Keratinocyte (primary cell): ENCODE measurements around the gene CHST13. TPM values are rescaled to one million over a fixed set of nuclear protein-coding genes. Genes with fewer than 3 reads are reported as not detected.

Experiments
- DNase-seq: peaks from one replicate; pipeline ENCODE4 v3.0.0-alpha.2; 2011; ENCODE audit warnings: low read depth, missing footprints, low spot score
- FAIRE-seq: peaks from 2 replicates; lab custom pipeline; 2011; peaks lifted over from hg19 to GRCh38; lab: Jason Lieb, UNC
- H2AFZ ChIP-seq: 2 replicates; pipeline ENCODE4 v1.6.0; 2012; ENCODE audit warnings: low read length, control low read depth, inconsistent platforms; ENCODE audit not compliant: control insufficient read depth
- H3K27ac ChIP-seq: 2 replicates; pipeline ENCODE4 v1.5.1; 2011; ENCODE audit warnings: low read length; ENCODE audit not compliant: control insufficient read depth, insufficient read depth
- H3K27me3 ChIP-seq: 3 replicates; pipeline ENCODE4 v1.6.0; 2011; ENCODE audit warnings: low read length; ENCODE audit not compliant: control insufficient read depth, insufficient read depth; ENCODE audit errors: extremely low read depth
- H3K36me3 ChIP-seq, 2 experiments: 2 replicates in 1 of 2; 3 replicates in 1 of 2; pipeline ENCODE4 v1.5.1; 2011; ENCODE audit warnings: low read length in 2 of 2, mild to moderate bottlenecking in 1 of 2; ENCODE audit not compliant: control insufficient read depth in 2 of 2, insufficient read depth in 2 of 2; ENCODE audit errors: extremely low read depth in 1 of 2
- H3K4me1 ChIP-seq: 3 replicates; pipeline ENCODE4 v1.5.1; 2011; ENCODE audit warnings: low read length; ENCODE audit not compliant: control insufficient read depth, insufficient read depth; ENCODE audit errors: extremely low read depth
- H3K4me2 ChIP-seq: 3 replicates; pipeline ENCODE4 v1.6.0; 2011; ENCODE audit warnings: low read depth, low read length; ENCODE audit not compliant: control insufficient read depth, insufficient read depth; ENCODE audit errors: extremely low read depth
- H3K4me3 ChIP-seq, 3 experiments: fragments of 200-600 bp in 1 of 3; sonication (generic) in 1 of 3; 2 replicates in 2 of 3; 3 replicates in 1 of 3; pipeline ENCODE4 v1.5.1; 2011 to 2016; ENCODE audit warnings: low read length in 3 of 3, mild to moderate bottlenecking in 3 of 3, control low read depth in 2 of 3, inconsistent platforms in 1 of 3, low read depth in 1 of 3, mixed read lengths in 1 of 3, mixed run types in 1 of 3, moderate library complexity in 1 of 3; ENCODE audit not compliant: control insufficient read depth in 2 of 3, insufficient read depth in 2 of 3; ENCODE audit errors: extremely low read depth in 1 of 3
- H3K79me2 ChIP-seq: 2 replicates; pipeline ENCODE4 v1.6.0; 2012; ENCODE audit warnings: low read length; ENCODE audit not compliant: control insufficient read depth, insufficient read depth
- H3K9ac ChIP-seq: 3 replicates; pipeline ENCODE4 v1.6.0; 2011; ENCODE audit warnings: low read length; ENCODE audit not compliant: control insufficient read depth, insufficient read depth; ENCODE audit errors: extremely low read depth
- H3K9me1 ChIP-seq: 3 replicates; pipeline ENCODE4 v1.6.0; 2011; ENCODE audit warnings: low read length; ENCODE audit not compliant: control insufficient read depth, insufficient read depth; ENCODE audit errors: extremely low read depth
- H3K9me3 ChIP-seq: 2 replicates; pipeline ENCODE4 v1.5.1; 2012; ENCODE audit warnings: low read depth, low read length; ENCODE audit not compliant: control insufficient read depth
- H4K20me1 ChIP-seq: 3 replicates; pipeline ENCODE4 v1.6.0; 2011; ENCODE audit warnings: low read length; ENCODE audit not compliant: control insufficient read depth, insufficient read depth; ENCODE audit errors: extremely low read depth
- EZH2 ChIP-seq: IDR thresholded peaks from one replicate; pipeline ENCODE4 v1.6.1; 2012; ENCODE audit warnings: inconsistent platforms, mild to moderate bottlenecking, low read length, moderate library complexity
- dilution Hi-C: fragments of 300-500 bp; cut with MboI; formaldehyde crosslinking; loops from one replicate; pipeline ENCODE4 v1.7.0; 2020; ENCODE audit warnings: low sequenced_read_pairs; ENCODE audit not compliant: extremely low pct_ligation_motif_present
- polyA plus RNA-seq, 5 experiments: library from polyadenylated mRNA; depleted of rRNA in 3 of 5; stranded (reverse) in 3 of 5; stranded (forward) in 1 of 5; unstranded in 1 of 5; fragments of >200 nt; gene quantifications; 1 replicate in 1 of 5; 2 replicates in 3 of 5; 3 replicates in 1 of 5; pipeline versions ENCODE4 v1.2.1 to v1.2.3, GENCODE V29; 2011 to 2012; ENCODE audit warnings: missing spikeins in 2 of 5, low read depth in 1 of 5, low replicate concordance in 1 of 5
- TF ChIP-seq, protein P1 (sequence below), 3 experiments: IDR thresholded peaks in 1 of 3; conservative IDR thresholded peaks in 1 of 3; optimal IDR thresholded peaks in 1 of 3; 2 replicates in 2 of 3; 3 replicates in 1 of 3; pipeline versions ENCODE3 to v1.5.1; 2011; ENCODE audit warnings: low read length in 3 of 3, mild to moderate bottlenecking in 3 of 3, moderate library complexity in 2 of 3, control low read depth in 1 of 3, inconsistent platforms in 1 of 3; ENCODE audit not compliant: insufficient read depth in 2 of 3; ENCODE audit errors: extremely low read depth in 1 of 3

Gene CHST13
- polyA plus RNA-seq, 1 donor (not counting 4 experiments of a cell fraction or from before 2014, with no cell fraction given): not detected

DNA sequence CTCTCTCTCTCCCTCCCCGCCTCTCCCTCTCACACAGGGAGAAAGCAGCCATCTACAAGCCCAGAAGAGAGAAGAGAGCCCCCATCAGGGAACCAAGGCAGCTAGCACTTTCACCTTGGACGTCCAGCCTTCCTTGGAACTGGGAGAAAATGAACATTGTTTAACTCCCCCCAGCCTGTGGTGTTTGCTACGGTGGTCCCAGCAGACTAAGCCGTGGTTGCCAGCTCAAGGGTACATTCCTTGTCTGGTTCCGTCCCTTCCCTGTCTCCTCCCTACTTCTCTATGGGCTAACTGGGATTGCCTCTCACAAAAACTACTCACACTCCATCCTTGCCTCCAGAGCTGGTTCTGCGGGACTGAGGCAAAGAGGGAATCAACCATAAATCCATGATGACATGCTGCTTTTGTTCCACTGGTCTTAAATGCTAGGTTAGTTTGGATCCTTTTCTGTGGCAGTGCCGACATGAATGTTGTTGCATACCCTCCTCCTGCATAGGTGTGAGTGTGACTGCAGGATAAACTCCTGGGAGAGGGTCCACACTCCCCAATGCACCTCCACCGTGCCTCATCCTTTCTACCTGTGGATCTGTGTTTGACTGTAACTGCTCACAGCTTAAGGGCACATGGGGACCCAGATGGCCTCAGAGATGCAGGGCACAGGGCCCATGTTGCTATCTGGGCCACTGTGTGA is 22.7 kb downstream of the CHST13 start:
- dilution Hi-C loops: no loop called here
- Histone ChIP-seq H3K27me3 (peaks cover 44% of the 10 kb centered on the region), H3K4me1 (no peaks in the 10 kb centered on the region), H3K27ac (no peak overlapping the region), H3K4me3 (no peak overlapping the region), H2AFZ (no peak overlapping the region), H3K36me3 (no peaks in the 10 kb centered on the region), H3K9me1 (no peaks in the 10 kb centered on the region), H3K9me3 (no peaks in the 10 kb centered on the region), H4K20me1 (no peaks in the 10 kb centered on the region), H3K9ac (no peak overlapping the region), H3K79me2 (no peaks in the 10 kb centered on the region), H3K4me2 (no peak overlapping the region)
- DNase-seq (no peak), FAIRE-seq (no peak)
- TF ChIP-seq, protein P1, sequence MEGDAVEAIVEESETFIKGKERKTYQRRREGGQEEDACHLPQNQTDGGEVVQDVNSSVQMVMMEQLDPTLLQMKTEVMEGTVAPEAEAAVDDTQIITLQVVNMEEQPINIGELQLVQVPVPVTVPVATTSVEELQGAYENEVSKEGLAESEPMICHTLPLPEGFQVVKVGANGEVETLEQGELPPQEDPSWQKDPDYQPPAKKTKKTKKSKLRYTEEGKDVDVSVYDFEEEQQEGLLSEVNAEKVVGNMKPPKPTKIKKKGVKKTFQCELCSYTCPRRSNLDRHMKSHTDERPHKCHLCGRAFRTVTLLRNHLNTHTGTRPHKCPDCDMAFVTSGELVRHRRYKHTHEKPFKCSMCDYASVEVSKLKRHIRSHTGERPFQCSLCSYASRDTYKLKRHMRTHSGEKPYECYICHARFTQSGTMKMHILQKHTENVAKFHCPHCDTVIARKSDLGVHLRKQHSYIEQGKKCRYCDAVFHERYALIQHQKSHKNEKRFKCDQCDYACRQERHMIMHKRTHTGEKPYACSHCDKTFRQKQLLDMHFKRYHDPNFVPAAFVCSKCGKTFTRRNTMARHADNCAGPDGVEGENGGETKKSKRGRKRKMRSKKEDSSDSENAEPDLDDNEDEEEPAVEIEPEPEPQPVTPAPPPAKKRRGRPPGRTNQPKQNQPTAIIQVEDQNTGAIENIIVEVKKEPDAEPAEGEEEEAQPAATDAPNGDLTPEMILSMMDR (optimal IDR thresholded peaks at IDR 0.05 in 1 of 3, IDR thresholded peaks at IDR 0.05 in 1 of 3, conservative IDR thresholded peaks at IDR 0.05 in 1 of 3; ENCODE audit: extremely low read depth in 1 of 3, insufficient read depth in 2 of 3, low read length in 3 of 3): no peak
- TF ChIP-seq EZH2: no peak

DNA sequence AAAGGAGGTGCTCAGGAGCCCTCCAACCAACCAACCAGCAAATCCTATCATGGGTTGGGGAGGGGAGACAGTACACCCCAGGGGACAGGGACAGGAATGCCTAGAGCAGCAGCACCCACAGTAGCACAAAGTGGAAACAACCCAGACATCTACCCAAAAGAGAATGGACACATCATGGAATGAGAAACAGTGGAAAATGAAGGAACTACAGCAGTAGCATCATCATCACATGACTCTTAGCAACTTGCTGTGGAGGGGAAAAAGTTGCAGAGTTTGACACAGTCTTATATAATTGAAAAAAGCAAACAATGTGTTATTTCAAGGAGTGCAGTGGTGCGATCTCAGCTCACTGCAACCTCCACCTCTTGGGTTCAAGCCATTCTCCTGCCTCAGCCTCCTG is 23.8 kb downstream of the CHST13 start:
- H3K9me3 ChIP-seq: no peaks in the 10 kb centered on the region
- no peak overlapping the region for H3K27ac ChIP-seq
- no peak overlapping the region for H3K4me3 ChIP-seq
- no peak overlapping the region for H3K4me2 ChIP-seq
- dilution Hi-C loops: no loop called here
- no peaks in the 10 kb centered on the region for H3K36me3 ChIP-seq
- no peak for DNase-seq
- no peak overlapping the region for H2AFZ ChIP-seq
- no peaks in the 10 kb centered on the region for H3K4me1 ChIP-seq
- H3K27me3 ChIP-seq: peaks cover 34% of the 10 kb centered on the region
- no peaks in the 10 kb centered on the region for H3K9me1 ChIP-seq
- no peak for FAIRE-seq
- no peak overlapping the region for H3K9ac ChIP-seq
- no peak for TF ChIP-seq EZH2
- TF ChIP-seq, protein P1 (optimal IDR thresholded peaks at IDR 0.05 in 1 of 3, IDR thresholded peaks at IDR 0.05 in 1 of 3, conservative IDR thresholded peaks at IDR 0.05 in 1 of 3; ENCODE audit: extremely low read depth in 1 of 3, insufficient read depth in 2 of 3, low read length in 3 of 3): no peak
- no peaks in the 10 kb centered on the region for H4K20me1 ChIP-seq
- no peaks in the 10 kb centered on the region for H3K79me2 ChIP-seq
